ENCODE data around the gene GPR157.

The GPR157 gene

DNA sequence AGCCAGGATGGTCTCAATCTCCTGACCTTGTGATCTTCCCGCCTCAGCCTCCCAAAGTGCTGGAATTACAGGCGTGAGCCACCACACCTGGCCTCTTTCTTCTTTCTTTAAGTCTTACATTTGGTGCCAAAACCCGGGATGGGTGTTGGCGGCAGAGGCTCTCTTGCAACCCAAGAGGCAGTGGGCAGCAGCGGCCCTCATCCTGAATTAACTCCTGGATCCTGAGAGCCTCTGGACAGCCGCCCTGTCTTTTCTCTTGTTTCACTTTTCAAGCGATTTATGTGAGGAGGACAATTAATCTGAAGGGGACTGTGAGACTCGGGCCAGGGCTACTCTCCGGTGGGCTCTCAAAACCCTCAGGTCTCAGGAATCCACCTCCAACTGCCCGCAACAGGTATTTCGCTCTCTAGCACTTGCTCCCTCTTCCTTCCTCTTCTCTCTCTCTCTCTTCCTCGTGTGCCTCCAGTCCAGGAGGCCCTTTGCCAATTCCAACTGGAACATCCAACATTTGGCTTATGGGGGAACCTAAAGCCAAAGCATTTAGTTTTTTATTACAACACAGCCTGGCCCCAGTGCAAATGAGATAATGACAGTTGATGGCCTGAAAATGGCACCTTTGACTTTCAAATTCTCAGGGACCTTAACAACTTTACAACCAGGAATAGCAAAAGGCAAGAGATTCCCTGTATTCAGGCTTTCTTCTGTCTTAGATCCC, 41.3 kb downstream of the GPR157 start:
- no peak for DNase-seq (ENCODE audit: low read depth in 2 of 2)

DNA sequence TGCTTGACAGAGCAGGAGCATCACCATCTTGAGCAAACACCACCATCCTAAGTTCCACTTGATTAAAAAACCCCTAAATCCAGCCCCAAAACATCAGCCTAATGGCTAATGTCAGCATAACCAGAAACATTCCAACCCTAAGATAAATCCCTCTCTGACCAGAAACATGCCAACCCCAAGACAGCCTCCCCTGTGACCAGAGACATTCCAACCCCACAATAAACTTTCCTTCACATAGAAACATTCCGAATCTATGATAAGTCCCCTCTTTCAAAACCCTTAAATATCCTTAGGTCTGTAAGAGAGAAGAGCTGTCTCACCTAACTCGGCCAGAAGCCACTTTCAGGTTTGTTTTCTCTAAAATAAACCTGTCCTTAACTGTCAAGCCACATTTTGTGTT, 42.1 kb downstream of the GPR157 start:
- no peak for DNase-seq (ENCODE audit: low read depth in 2 of 2)

DNA sequence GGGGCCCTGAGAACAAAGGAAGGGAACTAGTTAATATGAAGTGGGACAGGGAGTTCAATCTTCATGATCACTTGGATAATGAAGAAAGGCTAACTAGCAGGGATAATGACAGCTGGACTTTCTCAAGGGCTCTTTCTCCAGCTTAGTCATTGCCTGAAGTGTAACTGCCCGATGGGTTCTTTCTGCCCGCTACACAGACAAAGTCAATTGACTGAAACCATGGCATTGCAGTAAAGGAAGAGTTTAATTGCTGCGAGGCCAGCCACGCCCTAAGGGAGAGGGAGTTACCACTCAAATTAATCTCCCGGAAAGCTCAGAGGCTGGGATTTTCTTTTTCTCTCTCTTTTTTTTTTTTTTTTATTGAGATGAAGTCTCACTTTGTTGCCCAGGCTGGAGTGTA, 42.9 kb downstream of the GPR157 start:
- DNase-seq (ENCODE audit: low read depth in 2 of 2): no peak

DNA sequence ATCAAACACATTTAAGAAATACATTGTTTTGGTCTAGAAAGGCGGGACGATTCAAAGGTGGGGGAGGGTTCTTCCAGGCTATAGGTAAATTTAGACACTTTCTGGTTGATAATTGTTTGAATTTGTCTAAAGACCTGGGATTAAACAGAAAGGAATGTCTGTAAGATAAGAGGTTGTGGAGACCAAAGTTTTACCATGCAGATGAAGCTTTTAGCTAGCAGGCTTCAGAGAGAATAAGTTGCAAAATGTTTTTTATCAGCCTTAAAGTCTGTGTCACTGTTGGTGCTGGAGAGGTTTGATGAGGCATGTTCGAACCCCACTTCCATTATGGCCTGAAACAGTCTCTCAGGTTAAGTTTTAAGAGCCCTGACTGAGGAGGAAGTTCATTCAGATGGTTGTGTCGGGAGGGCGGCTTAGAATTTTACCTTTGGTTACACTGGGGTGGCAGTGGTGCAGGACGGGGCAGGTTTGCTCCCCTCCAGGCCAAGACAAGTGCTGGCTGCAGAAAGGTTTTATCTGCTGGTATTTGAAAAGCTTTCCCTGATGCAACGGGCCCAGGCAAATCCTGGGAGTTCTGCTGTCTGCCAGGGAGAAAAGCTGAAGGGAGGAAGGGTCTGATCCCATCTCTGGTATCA, 43.5 kb downstream of the GPR157 start:
- DNase-seq (ENCODE audit: low read depth in 2 of 2): no peak

GRCh38 chr1:9084906-9085305, 44.0 kb downstream of the GPR157 start:
- no peak for DNase-seq (ENCODE audit: low read depth in 2 of 2)

- no peak for DNase-seq (ENCODE audit: low read depth in 2 of 2)
Observed at GRCh38 chr1:9081473-9081872, 47.4 kb downstream of the GPR157 start.

DNA sequence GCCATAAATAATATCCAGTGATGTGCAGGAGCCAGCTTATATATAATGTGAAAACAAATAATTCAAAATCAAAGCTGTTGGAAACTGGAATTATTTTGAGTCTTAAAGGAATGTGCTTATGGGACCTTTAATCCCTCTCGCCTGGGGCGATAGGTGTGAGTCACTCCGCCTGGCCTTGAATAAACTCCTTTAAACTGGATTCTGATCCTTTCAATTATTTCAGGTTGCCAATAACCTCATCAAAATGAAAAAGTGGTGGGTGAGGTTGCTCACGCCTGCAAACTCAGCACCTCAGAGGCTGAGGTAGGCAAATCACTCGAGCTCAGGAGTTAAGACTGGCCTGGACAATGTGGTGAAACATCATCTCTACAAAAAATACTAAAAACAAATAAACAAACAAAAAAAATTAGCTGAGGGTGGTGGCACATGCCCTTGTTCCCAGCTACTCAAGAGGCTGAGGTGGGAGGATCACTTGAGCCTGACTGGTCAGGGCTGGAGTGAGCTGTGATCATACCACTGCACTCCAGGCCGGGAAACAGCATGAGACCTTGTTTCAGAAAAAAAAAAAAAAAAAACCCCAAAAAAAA, 48.1 kb downstream of the GPR157 start:
- no peak for DNase-seq (ENCODE audit: low read depth in 2 of 2)

GRCh38 chr1:9079988-9080704, 48.8 kb downstream of the GPR157 start:
- no peak for DNase-seq (ENCODE audit: low read depth in 2 of 2)

- no peak for DNase-seq (ENCODE audit: low read depth in 2 of 2)
Observed at GRCh38 chr1:9078752-9079500, 50.0 kb downstream of the GPR157 start.

GRCh38 chr1:9078015-9078751, 50.7 kb downstream of the GPR157 start:
- peak in 1 of 2 donors; percentile 5 for DNase-seq (ENCODE audit: low read depth in 2 of 2)

DNA sequence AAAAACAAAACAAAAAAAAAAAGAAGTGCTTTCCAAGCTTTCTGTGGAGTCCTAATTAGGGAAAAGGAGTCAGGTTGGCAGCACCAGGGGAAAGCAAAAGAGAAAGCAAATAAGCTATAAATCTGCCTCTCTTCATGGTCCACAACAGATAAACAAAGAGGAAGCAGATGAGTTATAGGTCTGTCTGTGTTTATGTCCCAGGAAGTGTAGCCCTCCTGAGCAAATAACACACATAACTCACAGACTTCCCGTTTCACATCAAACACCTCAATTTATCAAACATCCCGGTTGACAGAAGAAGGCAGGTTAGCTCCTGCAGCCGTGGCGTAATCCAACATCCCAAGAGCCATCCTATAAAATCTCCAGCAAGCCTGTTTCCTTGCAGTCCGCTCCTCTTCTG, 53.9 kb downstream of the GPR157 start:
- DNase-seq (ENCODE audit: low read depth in 2 of 2): no peak

GRCh38 chr1:9073143-9073542, 55.8 kb downstream of the GPR157 start:
- DNase-seq (ENCODE audit: low read depth in 2 of 2): no peak

GRCh38 chr1:9071554-9072235, 57.2 kb downstream of the GPR157 start:
- no peak for DNase-seq (ENCODE audit: low read depth in 2 of 2)

GRCh38 chr1:9070486-9070885, 58.4 kb downstream of the GPR157 start:
- no peak for DNase-seq (ENCODE audit: low read depth in 2 of 2)

DNA sequence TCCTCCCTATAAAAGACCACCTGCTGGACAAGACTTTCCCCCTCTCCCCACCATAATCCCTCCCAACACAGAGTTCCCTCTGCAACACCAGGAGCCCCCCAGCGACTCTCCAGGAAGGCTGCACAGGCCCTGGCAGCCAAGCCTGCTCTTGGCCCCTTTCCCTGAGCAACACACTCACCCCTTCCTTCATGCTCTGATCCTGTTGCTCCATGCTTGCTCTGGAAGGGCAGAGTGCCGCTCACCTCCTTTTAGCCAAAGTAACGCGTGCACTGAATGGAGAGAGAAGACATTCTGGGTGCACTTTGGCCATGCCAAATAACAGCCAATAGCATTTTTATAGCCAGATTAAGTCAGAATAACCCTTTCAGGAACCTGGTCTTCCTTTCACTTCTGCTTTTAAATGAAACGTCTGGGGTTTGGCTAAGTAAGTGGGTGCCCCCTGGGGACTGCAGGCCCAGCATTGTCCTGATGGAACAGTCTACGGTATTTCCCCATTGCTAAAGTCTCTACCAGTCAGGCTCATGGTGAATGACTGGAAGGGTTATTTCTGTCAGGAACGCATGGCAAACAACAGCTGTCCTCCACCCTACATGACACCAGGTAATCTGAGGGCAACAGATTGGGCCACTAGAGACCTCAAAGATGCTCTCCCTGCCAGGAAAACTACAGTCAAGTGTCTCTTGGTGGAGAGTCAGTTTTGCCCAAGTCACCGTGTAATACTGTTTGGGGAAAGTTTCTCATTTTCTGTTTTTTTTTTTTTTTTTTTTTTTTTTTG, 59.4 kb downstream of the GPR157 start, which contains the start of gene SLC2A5:
TSS of gene SLC2A5 (minus strand) at position 310 of the 775 bp plus-strand sequence. CDS start at position 211, 99 bp downstream.
- no peak for DNase-seq (ENCODE audit: low read depth in 2 of 2)

DNA sequence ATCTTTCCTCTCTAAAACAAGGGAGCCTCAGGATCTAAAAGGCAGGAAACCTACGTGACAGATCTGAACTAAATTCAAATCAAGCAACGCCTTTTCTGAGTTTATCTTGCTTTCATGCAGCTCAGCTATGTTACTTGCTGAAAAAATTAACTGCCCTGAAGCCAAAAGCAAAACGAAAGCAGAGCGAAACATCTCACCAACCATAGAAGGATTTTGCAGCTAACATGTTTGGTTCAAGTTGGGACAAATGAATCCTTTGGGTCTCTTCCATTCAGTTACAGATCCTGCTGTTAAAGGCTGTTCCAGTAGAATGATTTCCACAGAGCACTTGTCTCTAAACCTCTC, 59.9 kb downstream of the GPR157 start:
- DNase-seq (ENCODE audit: low read depth in 2 of 2): no peak

DNA sequence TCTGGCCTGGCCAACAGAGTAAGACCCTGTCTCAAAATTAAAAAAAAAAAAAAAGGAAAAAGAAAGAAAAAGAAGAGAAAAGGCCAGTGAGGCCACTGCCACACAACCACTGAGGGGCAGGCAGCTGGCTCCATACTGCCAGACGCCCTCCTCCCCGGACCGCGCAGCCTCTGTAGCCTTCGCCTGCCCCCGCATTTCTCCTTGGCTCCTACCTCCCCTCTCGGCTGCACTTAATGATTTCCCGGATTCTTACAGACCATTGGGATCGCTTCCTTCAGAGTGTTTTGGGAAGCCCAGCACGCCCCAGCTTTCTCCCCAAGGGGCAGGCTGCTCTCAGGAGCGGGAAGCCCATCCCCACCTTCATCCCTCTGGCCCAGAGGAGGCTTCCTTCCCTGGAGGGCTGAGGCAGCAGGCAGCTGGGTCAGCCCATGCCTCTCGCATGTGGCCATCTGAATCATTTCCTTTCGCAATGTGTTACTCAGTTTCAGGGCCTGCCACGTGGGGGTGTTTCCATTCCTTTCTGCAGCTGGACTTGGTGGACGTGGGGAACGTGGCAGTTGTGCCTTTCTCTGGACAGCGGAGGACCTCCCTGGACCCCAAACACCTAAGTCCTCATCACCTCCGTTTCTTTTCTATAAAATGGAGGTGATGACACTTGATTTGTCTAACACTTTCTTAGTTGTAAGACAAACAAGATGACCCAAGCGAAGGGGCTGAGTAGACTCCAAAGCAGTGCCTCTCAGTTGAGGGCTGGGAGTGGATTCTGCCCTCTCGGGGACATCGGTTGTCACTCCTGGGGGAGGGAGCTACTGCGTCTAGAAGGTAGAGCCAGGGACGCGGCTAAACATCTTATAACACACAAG, 61.7 kb downstream of the GPR157 start:
- DNase-seq (ENCODE audit: low read depth in 2 of 2): no peak

GRCh38 chr1:9065213-9065751, 63.6 kb downstream of the GPR157 start:
- DNase-seq (ENCODE audit: low read depth in 2 of 2): no peak

DNA sequence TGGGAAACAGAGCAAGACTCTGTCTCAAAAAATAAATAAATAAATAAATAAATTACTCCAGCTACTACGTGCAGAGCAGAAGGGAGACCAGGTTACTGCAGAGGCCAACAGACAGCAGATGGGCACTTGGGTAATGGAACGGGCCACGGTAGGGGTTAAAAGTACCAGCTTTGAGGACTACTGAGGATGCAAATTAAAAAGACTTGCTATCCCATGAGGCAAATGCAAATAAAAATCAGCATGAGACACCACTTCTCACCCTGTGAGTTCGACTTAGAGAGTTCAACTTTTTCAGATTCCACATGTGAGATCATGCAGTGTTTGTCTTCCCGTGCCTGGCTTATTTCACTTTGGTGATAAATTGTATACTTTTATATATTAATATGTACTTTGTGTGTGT, 66.1 kb downstream of the GPR157 start:
- no peak for DNase-seq (ENCODE audit: low read depth in 2 of 2)

Data from stimulated activated CD4-positive, alpha-beta T cell treated with anti-CD3 and anti-CD28 coated beads, Interleukin-15, amount 100 ng/mL, for 48 hours (primary cell).